Effector memory CD4-positive, alpha-beta T cell (primary cell): Measurements from ENCODE around the gene MDH1.
"Not testable (repeated sequence)": the region's sequence is repeated elsewhere in the genome, so short reads cannot be mapped to it uniquely, and the experiment has no call there.

Source experiments
- DNase-seq, 3 donors: peaks; one replicate each; pipeline ENCODE4 v3.0.0-alpha.2; 2020
- H3K27ac ChIP-seq: 2 replicates; pipeline ENCODE4 v1.7.0; 2013; ENCODE audit warnings: mild to moderate bottlenecking, low read length, moderate library complexity; ENCODE audit not compliant: insufficient read depth, poor library complexity, severe bottlenecking
- H3K27me3 ChIP-seq: replicated peaks from 2 replicates; pipeline ENCODE4 v1.7.0; 2013; ENCODE audit warnings: mild to moderate bottlenecking, low read length; ENCODE audit not compliant: insufficient read depth, control insufficient read depth, poor library complexity, severe bottlenecking
- H3K36me3 ChIP-seq: 2 replicates; pipeline ENCODE4 v1.7.0; 2013; ENCODE audit warnings: mild to moderate bottlenecking, low read length, moderate library complexity; ENCODE audit not compliant: control insufficient read depth, insufficient read depth
- H3K4me1 ChIP-seq: 2 replicates; pipeline ENCODE4 v1.7.0; 2013; ENCODE audit warnings: low read length, mild to moderate bottlenecking; ENCODE audit not compliant: control insufficient read depth, insufficient read depth, poor library complexity, severe bottlenecking
- H3K4me3 ChIP-seq: 2 replicates; pipeline ENCODE4 v1.7.0; 2013; ENCODE audit warnings: low read length, low read depth, mild to moderate bottlenecking; ENCODE audit not compliant: insufficient read depth, poor library complexity, severe bottlenecking
- H3K9me3 ChIP-seq: 2 replicates; pipeline ENCODE4 v1.7.0; 2013; ENCODE audit warnings: mild to moderate bottlenecking, low read length, moderate library complexity; ENCODE audit not compliant: control insufficient read depth

MDH1 gene

GRCh38 chr2:63608865-63609264, 20.1 kb downstream of the MDH1 start:
- H3K27ac ChIP-seq: not testable (repeated sequence)

GRCh38 chr2:63610525-63610924, 21.8 kb downstream of the MDH1 start:
- Histone ChIP-seq H3K27me3 (no peaks in the 10 kb centered on the region), H3K9me3 (no peaks in the 10 kb centered on the region), H3K4me1 (no peaks in the 10 kb centered on the region), H3K27ac (no peak overlapping the region), H3K4me3 (no peak overlapping the region), H3K36me3 (peaks cover 18% of the 10 kb centered on the region)
- no peak for DNase-seq

More at GRCh38 chr2:63608865-63609264, 20.1 kb downstream of the MDH1 start:
- H3K9me3 ChIP-seq, DNase-seq, H3K27me3 ChIP-seq, H3K4me1 ChIP-seq, H3K4me3 ChIP-seq: not testable (repeated sequence)
- peaks cover 35% of the 10 kb centered on the region for H3K36me3 ChIP-seq

GRCh38 chr2:63613391-63613901, 24.7 kb downstream of the MDH1 start:
- no peak overlapping the region for H3K27ac ChIP-seq
- H3K9me3 ChIP-seq: no peaks in the 10 kb centered on the region
- H3K4me3 ChIP-seq: no peak overlapping the region
- no peak for DNase-seq
- H3K27me3 ChIP-seq: no peaks in the 10 kb centered on the region
- H3K36me3 ChIP-seq: no peaks in the 10 kb centered on the region
- H3K4me1 ChIP-seq: no peaks in the 10 kb centered on the region

- Histone ChIP-seq H3K27ac (no peak overlapping the region), H3K4me1 (no peaks in the 10 kb centered on the region)
- DNase-seq: no peak
These were observed 25.7 kb downstream of the MDH1 start for GRCh38 chr2:63614448-63614968.

GRCh38 chr2:63614983-63615945, 26.5 kb downstream of the MDH1 start:
- Histone ChIP-seq H3K4me3 (no peak overlapping the region), H3K9me3 (no peaks in the 10 kb centered on the region), H3K36me3 (no peaks in the 10 kb centered on the region), H3K4me1 (no peaks in the 10 kb centered on the region), H3K27me3 (no peaks in the 10 kb centered on the region), H3K27ac (no peak overlapping the region)
- DNase-seq: no peak

More at GRCh38 chr2:63614448-63614968, 25.7 kb downstream of the MDH1 start:
- Histone ChIP-seq H3K4me3 (no peak overlapping the region), H3K27me3 (no peaks in the 10 kb centered on the region), H3K36me3 (no peaks in the 10 kb centered on the region), H3K9me3 (no peaks in the 10 kb centered on the region)

GRCh38 chr2:63617366-63617765, 28.6 kb downstream of the MDH1 start:
- H3K36me3 ChIP-seq: no peaks in the 10 kb centered on the region
- no peak overlapping the region for H3K4me3 ChIP-seq
- no peaks in the 10 kb centered on the region for H3K4me1 ChIP-seq
- H3K27ac ChIP-seq: no peak overlapping the region
- no peak for DNase-seq
- H3K27me3 ChIP-seq: no peaks in the 10 kb centered on the region
- no peaks in the 10 kb centered on the region for H3K9me3 ChIP-seq

- Histone ChIP-seq H3K27ac (no peak overlapping the region), H3K9me3 (no peaks in the 10 kb centered on the region), H3K4me1 (no peaks in the 10 kb centered on the region), H3K4me3 (no peak overlapping the region), H3K36me3 (no peaks in the 10 kb centered on the region), H3K27me3 (no peaks in the 10 kb centered on the region)
- no peak for DNase-seq
These were observed 30.6 kb downstream of the MDH1 start for GRCh38 chr2:63619328-63619727.

GRCh38 chr2:63622751-63623150, 34.0 kb downstream of the MDH1 start:
- Histone ChIP-seq H3K27me3 (no peaks in the 10 kb centered on the region), H3K36me3 (no peaks in the 10 kb centered on the region), H3K4me1 (no peaks in the 10 kb centered on the region), H3K4me3 (no peak overlapping the region), H3K9me3 (no peaks in the 10 kb centered on the region), H3K27ac (no peak overlapping the region)
- no peak for DNase-seq

GRCh38 chr2:63623763-63624162, 35.0 kb downstream of the MDH1 start:
- not testable (repeated sequence) for H3K4me3 ChIP-seq, H3K27ac ChIP-seq, H3K9me3 ChIP-seq, H3K36me3 ChIP-seq, DNase-seq, H3K4me1 ChIP-seq, H3K27me3 ChIP-seq

GRCh38 chr2:63627866-63628265, 39.1 kb downstream of the MDH1 start:
- Histone ChIP-seq H3K27ac (no peak overlapping the region), H3K4me1 (no peaks in the 10 kb centered on the region)

More at GRCh38 chr2:63627866-63628265, 39.1 kb downstream of the MDH1 start:
- H3K27me3 ChIP-seq: no peaks in the 10 kb centered on the region
- no peaks in the 10 kb centered on the region for H3K9me3 ChIP-seq
- DNase-seq: no peak
- H3K4me3 ChIP-seq: no peak overlapping the region
- H3K36me3 ChIP-seq: no peaks in the 10 kb centered on the region
